Measurements from ENCODE around the gene ACTR1A.
"Not testable (repeated sequence)": the region's sequence is repeated elsewhere in the genome, so short reads cannot be mapped to it uniquely, and the experiment has no call there.

DNA sequence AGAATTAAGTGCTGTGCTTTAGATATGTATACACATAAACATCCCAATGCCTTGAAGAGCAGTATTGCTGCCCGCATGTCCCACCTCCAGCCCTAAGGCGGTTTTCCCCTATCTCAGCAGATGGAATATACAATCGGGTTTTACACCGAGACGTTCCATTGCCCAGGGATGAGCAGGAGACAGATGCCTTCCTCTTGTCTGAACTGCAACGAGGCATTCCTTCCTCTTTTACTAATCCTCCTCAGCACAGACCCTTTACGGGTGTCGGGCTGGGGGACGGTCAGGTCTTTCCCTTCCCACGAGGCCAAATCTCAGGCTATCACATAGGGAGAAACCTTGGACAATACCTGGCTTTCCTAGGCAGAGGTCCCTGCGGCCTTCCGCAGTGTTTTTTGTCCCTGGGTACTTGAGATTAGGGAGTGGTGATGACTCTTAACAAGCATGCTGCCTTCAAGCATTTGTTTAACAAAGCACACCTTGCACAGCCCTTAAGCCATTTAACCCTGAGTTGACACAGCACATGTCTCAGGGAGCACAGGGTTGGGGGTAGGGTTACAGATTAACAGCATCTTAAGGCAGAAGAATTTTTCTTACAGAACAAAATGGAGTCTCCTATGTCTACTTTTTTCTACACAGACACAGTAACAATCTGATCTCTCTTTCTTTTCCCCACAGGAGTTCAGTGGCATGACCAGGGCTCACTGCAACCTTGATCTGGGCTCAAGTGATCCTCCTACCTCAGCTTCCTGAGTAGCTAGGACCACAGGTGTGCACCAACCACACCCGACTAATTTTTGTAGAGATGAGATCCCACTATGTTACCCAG is 47.6 kb downstream of the ACTR1A start:
- TF ChIP-seq, protein P1, sequence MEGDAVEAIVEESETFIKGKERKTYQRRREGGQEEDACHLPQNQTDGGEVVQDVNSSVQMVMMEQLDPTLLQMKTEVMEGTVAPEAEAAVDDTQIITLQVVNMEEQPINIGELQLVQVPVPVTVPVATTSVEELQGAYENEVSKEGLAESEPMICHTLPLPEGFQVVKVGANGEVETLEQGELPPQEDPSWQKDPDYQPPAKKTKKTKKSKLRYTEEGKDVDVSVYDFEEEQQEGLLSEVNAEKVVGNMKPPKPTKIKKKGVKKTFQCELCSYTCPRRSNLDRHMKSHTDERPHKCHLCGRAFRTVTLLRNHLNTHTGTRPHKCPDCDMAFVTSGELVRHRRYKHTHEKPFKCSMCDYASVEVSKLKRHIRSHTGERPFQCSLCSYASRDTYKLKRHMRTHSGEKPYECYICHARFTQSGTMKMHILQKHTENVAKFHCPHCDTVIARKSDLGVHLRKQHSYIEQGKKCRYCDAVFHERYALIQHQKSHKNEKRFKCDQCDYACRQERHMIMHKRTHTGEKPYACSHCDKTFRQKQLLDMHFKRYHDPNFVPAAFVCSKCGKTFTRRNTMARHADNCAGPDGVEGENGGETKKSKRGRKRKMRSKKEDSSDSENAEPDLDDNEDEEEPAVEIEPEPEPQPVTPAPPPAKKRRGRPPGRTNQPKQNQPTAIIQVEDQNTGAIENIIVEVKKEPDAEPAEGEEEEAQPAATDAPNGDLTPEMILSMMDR (IDR thresholded peaks at IDR 0.05), result not testable (repeated sequence)
- TF ChIP-seq POLR2A, POLR2AphosphoS5 (IDR thresholded peaks at IDR 0.05): not testable (repeated sequence)
